Measurements from ENCODE around the gene RNF8. TPM values are rescaled to one million over a fixed set of nuclear protein-coding genes. Genes with fewer than 3 reads are reported as not detected.

The RNF8 gene
- total and polyA plus RNA-seq, 9 of the 15 experiments (the other 6 are each of a cell fraction or from before 2014, with no cell fraction given): 10.6 to 47.0 (median 37.5) TPM

- Histone ChIP-seq H2AFZ (ENCODE audit: low read depth, low read length) (no peak overlapping the region), H4K20me1 (replicated peaks; ENCODE audit: control insufficient read depth, insufficient read depth, low read length) (no peaks in the 10 kb centered on the region), H3K4me1 (replicated peaks in 1 of 2; ENCODE audit: control insufficient read depth in 2 of 2, insufficient read depth in 2 of 2, low read length in 2 of 2) (no peaks in the 10 kb centered on the region), H3K9me1 (ENCODE audit: control insufficient read depth, insufficient read depth, low read length) (no peaks in the 10 kb centered on the region), H3K9ac (ENCODE audit: insufficient read depth in 1 of 2, low read depth in 2 of 2, low read length in 2 of 2) (no peak overlapping the region), H3K4me2 (ENCODE audit: insufficient read depth, low read length) (no peak overlapping the region), H3K9me3 (replicated peaks; ENCODE audit: control insufficient read depth, insufficient read depth, low read depth, low read length) (no peaks in the 10 kb centered on the region), H3K79me2 (ENCODE audit: control insufficient read depth, insufficient read depth, low read length) (no peaks in the 10 kb centered on the region), H3K27ac (ENCODE audit: extremely low read depth, low read depth, low read length) (no peak overlapping the region), H3K27me3 (ENCODE audit: control insufficient read depth in 2 of 2, insufficient read depth in 2 of 2, low read length in 2 of 2) (peaks cover 11 to 12% of the 10 kb centered on the region in 2 experiments; a peak in 3 of 5 replicates), H3K36me3 (ENCODE audit: control insufficient read depth, insufficient read depth, low read length) (no peaks in the 10 kb centered on the region), H3K4me3 (no peak overlapping the region)
- FAIRE-seq (no peak), DNase-seq (ENCODE audit: extremely low read depth in 1 of 4, low spot score in 3 of 4) (no peak), ATAC-seq (no peak)
- WGBS (ENCODE audit: insufficient coverage, low coverage, missing lambda C conversion rate): 28% methylated on average over 4 of the region's 4 CpGs
- in situ Hi-C loops (cut with MboI) (no loop called here), intact Hi-C loops (cut with micrococcal nuclease) (no loop called here)
- no peak for TF ChIP-seq ARID1B (IDR thresholded peaks at IDR 0.05)
- no peak for TF ChIP-seq ESRRB (CRISPR knock-in tag; IDR thresholded peaks at IDR 0.05; ENCODE audit: borderline replicate concordance)
- TF ChIP-seq E2F4 (CRISPR knock-in tag; IDR thresholded peaks at IDR 0.05; ENCODE audit: low read depth): no peak
- TF ChIP-seq ZNF408 (CRISPR knock-in tag; IDR thresholded peaks at IDR 0.05; ENCODE audit: low read depth): no peak
- no peak for TF ChIP-seq RBFOX2 (IDR thresholded peaks at IDR 0.05; ENCODE audit: low read depth, low read length)
- no peak for TF ChIP-seq ID3 (CRISPR knock-in tag; IDR thresholded peaks at IDR 0.05)
- no peak for TF ChIP-seq ID3 (tag; IDR thresholded peaks at IDR 0.05)
- TF ChIP-seq STAT6 (CRISPR knock-in tag; IDR thresholded peaks at IDR 0.05): no peak
- no peak for TF ChIP-seq MNT (conservative IDR thresholded peaks at IDR 0.05)
- POLR2A ChIA-PET: interaction anchor here (0.8 kb wide), 1 partner anchor 535 kb away, joined by 3 read pairs; no protein-coding TSS in a partner anchor
- BruUV-seq (replicated peaks): no TSS peak
- CTCF ChIA-PET (ENCODE audit: low intra/inter-chr PET ratio): interaction anchor here (0.6 kb wide), 1 partner anchor 1453 kb away, joined by 4 read pairs; no protein-coding TSS in a partner anchor
These were observed 13.2 kb upstream of the RNF8 start for GRCh38 chr6:37340639-37340943.
